ENCODE measurements around the gene SND1.

DNA sequence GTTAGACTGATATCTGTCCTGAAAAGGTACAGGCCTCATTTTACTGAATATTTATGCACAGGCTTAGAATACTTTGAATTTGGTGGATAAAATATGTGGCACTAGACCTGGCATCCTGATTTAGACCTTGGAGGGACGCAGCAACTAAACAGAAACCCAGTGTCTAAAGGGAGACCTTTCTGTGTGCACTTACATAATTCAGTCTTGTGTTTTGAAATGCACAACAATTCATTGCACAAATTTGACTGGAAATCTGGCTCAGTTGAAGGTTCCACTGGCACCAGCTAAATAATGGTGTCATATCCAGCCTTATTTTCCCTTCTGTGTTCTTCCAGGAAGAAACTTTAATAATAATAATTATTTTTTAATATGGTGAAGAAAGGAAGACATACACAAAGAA lies 142.1 kb downstream of the SND1 start:
- TF ChIP-seq, protein P1, sequence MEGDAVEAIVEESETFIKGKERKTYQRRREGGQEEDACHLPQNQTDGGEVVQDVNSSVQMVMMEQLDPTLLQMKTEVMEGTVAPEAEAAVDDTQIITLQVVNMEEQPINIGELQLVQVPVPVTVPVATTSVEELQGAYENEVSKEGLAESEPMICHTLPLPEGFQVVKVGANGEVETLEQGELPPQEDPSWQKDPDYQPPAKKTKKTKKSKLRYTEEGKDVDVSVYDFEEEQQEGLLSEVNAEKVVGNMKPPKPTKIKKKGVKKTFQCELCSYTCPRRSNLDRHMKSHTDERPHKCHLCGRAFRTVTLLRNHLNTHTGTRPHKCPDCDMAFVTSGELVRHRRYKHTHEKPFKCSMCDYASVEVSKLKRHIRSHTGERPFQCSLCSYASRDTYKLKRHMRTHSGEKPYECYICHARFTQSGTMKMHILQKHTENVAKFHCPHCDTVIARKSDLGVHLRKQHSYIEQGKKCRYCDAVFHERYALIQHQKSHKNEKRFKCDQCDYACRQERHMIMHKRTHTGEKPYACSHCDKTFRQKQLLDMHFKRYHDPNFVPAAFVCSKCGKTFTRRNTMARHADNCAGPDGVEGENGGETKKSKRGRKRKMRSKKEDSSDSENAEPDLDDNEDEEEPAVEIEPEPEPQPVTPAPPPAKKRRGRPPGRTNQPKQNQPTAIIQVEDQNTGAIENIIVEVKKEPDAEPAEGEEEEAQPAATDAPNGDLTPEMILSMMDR (IDR thresholded peaks at IDR 0.05), result no peak
- TF ChIP-seq POLR2A (IDR thresholded peaks at IDR 0.05), result no peak

All from vagina (tissue), 2 donors.